H9 (cell line): ENCODE results near the gene BCL11B. TPM values are rescaled to one million over a fixed set of nuclear protein-coding genes. Genes with fewer than 3 reads are reported as not detected.
A peak's percentile ranks its signal among the peaks of the same experiment; 100 is the strongest.

Experiments
- DNase-seq: peaks from one replicate; pipeline ENCODE4 v3.0.0-alpha.2; 2017
- H2AFZ ChIP-seq: one replicate; pipeline ENCODE4 v1.6.1; 2013; ENCODE audit warnings: mild to moderate bottlenecking, low read length, control low read depth, moderate library complexity
- H2AK5ac ChIP-seq: 2 replicates; pipeline ENCODE4 v1.6.1; 2013; ENCODE audit warnings: low read length, control low read depth, mixed read lengths; ENCODE audit not compliant: insufficient read length
- H2BK120ac ChIP-seq: one replicate; pipeline ENCODE4 v1.6.1; 2013; ENCODE audit warnings: low read depth, mild to moderate bottlenecking, low read length, control low read depth, inconsistent platforms; ENCODE audit not compliant: poor library complexity, severe bottlenecking
- H2BK12ac ChIP-seq: 2 replicates; pipeline ENCODE4 v1.6.1; 2013; ENCODE audit warnings: low read length, control low read depth, mixed read lengths, low read depth; ENCODE audit not compliant: insufficient read length
- H2BK15ac ChIP-seq: 2 replicates; pipeline ENCODE4 v1.6.1; 2013; ENCODE audit warnings: low read depth, low read length, control low read depth
- H2BK20ac ChIP-seq: one replicate; pipeline ENCODE4 v1.6.1; 2013; ENCODE audit warnings: low read depth, mild to moderate bottlenecking, low read length, control low read depth, inconsistent platforms; ENCODE audit not compliant: poor library complexity, severe bottlenecking
- H2BK5ac ChIP-seq: 2 replicates; pipeline ENCODE4 v1.6.1; 2013; ENCODE audit warnings: low read length, control low read depth, mixed read lengths; ENCODE audit not compliant: insufficient read length
- H3K14ac ChIP-seq: 2 replicates; pipeline ENCODE4 v1.6.1; 2013; ENCODE audit warnings: low read length, control low read depth; ENCODE audit not compliant: insufficient read depth
- H3K18ac ChIP-seq: 2 replicates; pipeline ENCODE4 v1.6.1; 2013; ENCODE audit warnings: low read depth, mild to moderate bottlenecking, mixed read lengths, low read length, control low read depth; ENCODE audit not compliant: insufficient read length
- H3K23ac ChIP-seq: 2 replicates; pipeline ENCODE4 v1.6.1; 2013; ENCODE audit warnings: low read length, control low read depth, mixed read lengths, low read depth; ENCODE audit not compliant: insufficient read length
- H3K23me2 ChIP-seq: 2 replicates; pipeline ENCODE4 v1.6.1; 2013; ENCODE audit warnings: low read depth, mild to moderate bottlenecking, mixed read lengths, low read length, control low read depth; ENCODE audit not compliant: insufficient read length, poor library complexity, severe bottlenecking
- H3K27ac ChIP-seq: 2 replicates; pipeline ENCODE4 v1.5.1; 2013; ENCODE audit warnings: low read length, control low read depth, mixed read lengths, low read depth; ENCODE audit not compliant: insufficient read length
- H3K27me3 ChIP-seq: 2 replicates; pipeline ENCODE4 v1.6.1; 2013; ENCODE audit warnings: low read length, control low read depth, inconsistent platforms; ENCODE audit not compliant: insufficient read depth
- H3K4ac ChIP-seq: 2 replicates; pipeline ENCODE4 v1.6.1; 2013; ENCODE audit warnings: low read depth, mild to moderate bottlenecking, control low read depth, inconsistent platforms, low read length, moderate library complexity
- H3K4me1 ChIP-seq: 2 replicates; pipeline ENCODE4 v1.6.1; 2013; ENCODE audit warnings: low read length, control low read depth, inconsistent platforms; ENCODE audit not compliant: insufficient read depth
- H3K4me2 ChIP-seq: 2 replicates; pipeline ENCODE4 v1.6.1; 2013; ENCODE audit warnings: low read length, control low read depth, mixed read lengths; ENCODE audit not compliant: insufficient read length, insufficient read depth
- H3K56ac ChIP-seq: 2 replicates; pipeline ENCODE4 v1.6.1; 2013; ENCODE audit warnings: low read depth, mild to moderate bottlenecking, mixed read lengths, low read length, control low read depth; ENCODE audit not compliant: insufficient read length
- H3K79me1 ChIP-seq: 2 replicates; pipeline ENCODE4 v1.6.1; 2013; ENCODE audit warnings: low read depth, mild to moderate bottlenecking, moderate library complexity, low read length, control low read depth, inconsistent platforms; ENCODE audit not compliant: insufficient read depth, poor library complexity, severe bottlenecking
- H3K79me2 ChIP-seq: 2 replicates; pipeline ENCODE4 v1.6.1; 2013; ENCODE audit warnings: low read length, control low read depth, inconsistent platforms; ENCODE audit not compliant: insufficient read depth
- H3K9ac ChIP-seq: 2 replicates; pipeline ENCODE4 v1.6.1; 2013; ENCODE audit warnings: low read length, control low read depth, mixed read lengths; ENCODE audit not compliant: insufficient read length; ENCODE audit errors: extremely low read depth
- H3K9me3 ChIP-seq: one replicate; pipeline ENCODE4 v1.6.1; 2013; ENCODE audit warnings: low read depth, low read length, inconsistent platforms; ENCODE audit not compliant: control insufficient read depth
- H3T11ph ChIP-seq: one replicate; pipeline ENCODE4 v1.6.1; 2013; ENCODE audit warnings: mild to moderate bottlenecking, low read length, control low read depth, inconsistent platforms
- H4K20me1 ChIP-seq: one replicate; pipeline ENCODE4 v1.6.1; 2013; ENCODE audit not compliant: control insufficient read depth, insufficient read length, insufficient read depth
- H4K5ac ChIP-seq: 2 replicates; pipeline ENCODE4 v1.6.1; 2013; ENCODE audit warnings: low read depth, mild to moderate bottlenecking, mixed read lengths, low read length, control low read depth; ENCODE audit not compliant: insufficient read length
- H4K8ac ChIP-seq: replicated peaks from 2 replicates; pipeline ENCODE4 v1.6.1; 2013; ENCODE audit warnings: low read length, control low read depth, mixed read lengths, low read depth; ENCODE audit not compliant: insufficient read length
- H4K91ac ChIP-seq: 2 replicates; pipeline ENCODE4 v1.6.1; 2013; ENCODE audit warnings: low read depth, mild to moderate bottlenecking, moderate library complexity, mixed read lengths, low read length, control low read depth; ENCODE audit not compliant: insufficient read length
- H3K27ac Mint-ChIP-seq, 3 experiments: 2 replicates in 2 of 3; 3 replicates in 1 of 3; pipeline ENCODE4 v1.8.0; 2020 to 2021; ENCODE audit warnings: mixed read lengths in 3 of 3, mild to moderate bottlenecking in 1 of 3, moderate library complexity in 1 of 3
- H3K27me3 Mint-ChIP-seq: 2 replicates; pipeline ENCODE4 v1.8.0; 2021; ENCODE audit warnings: low read depth, mild to moderate bottlenecking, moderate library complexity, mixed read lengths
- H3K36me3 Mint-ChIP-seq, 3 experiments: 2 replicates in 2 of 3; 3 replicates in 1 of 3; pipeline ENCODE4 v1.8.0; 2020 to 2021; ENCODE audit warnings: low read depth in 3 of 3, mixed read lengths in 3 of 3; ENCODE audit not compliant: insufficient read depth in 1 of 3
- H3K4me1 Mint-ChIP-seq, 2 experiments: 2 replicates each; pipeline ENCODE4 v1.8.0; 2020; ENCODE audit warnings: mixed read lengths in 2 of 2
- H3K4me3 Mint-ChIP-seq, 2 experiments: 2 replicates in 1 of 2; 3 replicates in 1 of 2; pipeline ENCODE4 v1.8.0; 2020 to 2021; ENCODE audit warnings: mild to moderate bottlenecking in 2 of 2, mixed read lengths in 2 of 2, moderate library complexity in 1 of 2
- H3K9me3 Mint-ChIP-seq, 2 experiments: 2 replicates in 1 of 2; 3 replicates in 1 of 2; pipeline ENCODE4 v1.8.0; 2020; ENCODE audit warnings: mild to moderate bottlenecking in 2 of 2, mixed read lengths in 2 of 2, moderate library complexity in 1 of 2
- total RNA-seq: library from RNA; stranded (reverse); gene quantifications from 2 replicates; pipeline ENCODE4 v1.2.1, GENCODE V29; 2021
- TF ChIP-seq, protein P1 (sequence below): fragments of 200-600 bp; sonication (generic); conservative IDR thresholded peaks from 3 replicates; pipeline ENCODE4 v1.8.0; 2021; ENCODE audit warnings: antibody characterized with exemption, mild to moderate bottlenecking

Gene BCL11B
- total RNA-seq, 1 experiment from 2014 or later: 4.9 TPM

DNA sequence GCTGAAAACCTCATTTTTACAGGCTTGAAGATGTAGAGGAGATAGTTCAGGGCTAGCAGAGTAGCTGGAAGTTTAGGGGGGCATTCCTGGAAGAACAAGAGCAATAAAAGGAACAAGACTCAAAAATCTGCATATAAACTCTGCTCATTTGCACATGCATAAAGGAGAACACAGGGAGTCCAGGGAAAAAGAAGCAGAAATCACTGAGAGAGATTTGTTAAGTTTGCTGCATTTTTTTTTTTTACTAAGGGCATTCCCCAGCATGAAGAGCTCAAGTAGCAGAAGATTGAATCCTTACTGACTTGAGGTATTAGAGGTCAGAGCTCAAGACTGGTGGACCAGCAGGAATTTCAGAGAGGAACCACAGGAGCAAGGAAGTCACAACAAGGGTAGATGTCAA, 28.2 kb upstream of the BCL11B start:
- no peak overlapping the region for H2BK120ac ChIP-seq
- no peak overlapping the region for H3K18ac ChIP-seq
- no peak overlapping the region for H3T11ph ChIP-seq
- H3K4me1 Mint-ChIP-seq: peaks cover 13% of the 10 kb centered on the region in 2 experiments
- TF ChIP-seq, protein P1, sequence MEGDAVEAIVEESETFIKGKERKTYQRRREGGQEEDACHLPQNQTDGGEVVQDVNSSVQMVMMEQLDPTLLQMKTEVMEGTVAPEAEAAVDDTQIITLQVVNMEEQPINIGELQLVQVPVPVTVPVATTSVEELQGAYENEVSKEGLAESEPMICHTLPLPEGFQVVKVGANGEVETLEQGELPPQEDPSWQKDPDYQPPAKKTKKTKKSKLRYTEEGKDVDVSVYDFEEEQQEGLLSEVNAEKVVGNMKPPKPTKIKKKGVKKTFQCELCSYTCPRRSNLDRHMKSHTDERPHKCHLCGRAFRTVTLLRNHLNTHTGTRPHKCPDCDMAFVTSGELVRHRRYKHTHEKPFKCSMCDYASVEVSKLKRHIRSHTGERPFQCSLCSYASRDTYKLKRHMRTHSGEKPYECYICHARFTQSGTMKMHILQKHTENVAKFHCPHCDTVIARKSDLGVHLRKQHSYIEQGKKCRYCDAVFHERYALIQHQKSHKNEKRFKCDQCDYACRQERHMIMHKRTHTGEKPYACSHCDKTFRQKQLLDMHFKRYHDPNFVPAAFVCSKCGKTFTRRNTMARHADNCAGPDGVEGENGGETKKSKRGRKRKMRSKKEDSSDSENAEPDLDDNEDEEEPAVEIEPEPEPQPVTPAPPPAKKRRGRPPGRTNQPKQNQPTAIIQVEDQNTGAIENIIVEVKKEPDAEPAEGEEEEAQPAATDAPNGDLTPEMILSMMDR: no peak
- H3K9me3 ChIP-seq: no peaks in the 10 kb centered on the region
- H3K4ac ChIP-seq: no peak overlapping the region
- no peak overlapping the region for H2AK5ac ChIP-seq
- no peak for DNase-seq
- H3K56ac ChIP-seq: no peak overlapping the region
- H3K27me3 Mint-ChIP-seq: no peaks in the 10 kb centered on the region
- no peak overlapping the region for H4K8ac ChIP-seq
- peak overlapping the region in 2 of 3 experiments; percentile 59 to 98; a peak in 3 of 7 replicates for H3K27ac Mint-ChIP-seq
- no peak overlapping the region for H2BK20ac ChIP-seq
- peaks cover 9 to 54% (median 23%) of the 10 kb centered on the region in 3 experiments for H3K36me3 Mint-ChIP-seq
- no peaks in the 10 kb centered on the region for H3K79me2 ChIP-seq
- H4K5ac ChIP-seq: no peak overlapping the region
- peaks cover 35 to 43% of the 10 kb centered on the region in 2 experiments for H3K9me3 Mint-ChIP-seq
- H3K4me3 Mint-ChIP-seq: peak overlapping the region; percentile 0 to 7; a peak in 3 of 5 replicates
- peaks cover 2% of the 10 kb centered on the region; the same call in 1 of the 2 replicates for H3K4me1 ChIP-seq
- no peak overlapping the region for H4K91ac ChIP-seq
- H3K9ac ChIP-seq: no peak overlapping the region
- no peaks in the 10 kb centered on the region for H3K79me1 ChIP-seq
- no peaks in the 10 kb centered on the region for H3K23me2 ChIP-seq
- no peak overlapping the region for H2BK5ac ChIP-seq
- no peak overlapping the region for H2AFZ ChIP-seq
- H3K27me3 ChIP-seq: no peaks in the 10 kb centered on the region
- H4K20me1 ChIP-seq: no peaks in the 10 kb centered on the region
- no peak overlapping the region for H3K14ac ChIP-seq
- H3K27ac ChIP-seq: peak overlapping the region; percentile 13
- H2BK12ac ChIP-seq: no peak overlapping the region
- no peak overlapping the region for H2BK15ac ChIP-seq
- no peak overlapping the region for H3K23ac ChIP-seq
- H3K4me2 ChIP-seq: peak overlapping the region; percentile 4
